ENCODE results near the gene TUFM. TPM values are rescaled to one million over a fixed set of nuclear protein-coding genes. Genes with fewer than 3 reads are reported as not detected.
"Not testable (repeated sequence)": the region's sequence is repeated elsewhere in the genome, so short reads cannot be mapped to it uniquely, and the experiment has no call there.

Gene TUFM
- total RNA-seq: 100 to 1,000 TPM; 105 to 125 TPM

GRCh38 chr16:28846080-28846932 lies at the start of gene TUFM:
Gene TUFM (minus strand): TSS chr16:28846348. CDS start chr16:28846269, 79 bp downstream.
- CTCF ChIA-PET: interaction anchor here (0.6 to 2.9 kb wide), 20 partner anchors 10 to 316 kb away, joined by 3 to 34 read pairs (median 4); partner anchors contain the start of genes ATXN2L and SH2B1
- peak; percentile 99 for DNase-seq
- H3K27ac Mint-ChIP-seq: peak within 1 kb of the TSS; percentile 93
- H3K36me3 Mint-ChIP-seq (ENCODE audit: low read depth): peaks cover 33% of the 10 kb centered on the region
- no peaks in the 10 kb centered on the region for H3K9me3 Mint-ChIP-seq
- POLR2A ChIA-PET: interaction anchor here (0.6 to 1.0 kb wide), 4 partner anchors 17 to 105 kb away, joined by 3 to 5 read pairs (median 4); partner anchors contain the start of genes ATXN2L and SH2B1
- H3K4me3 Mint-ChIP-seq: peak within 1 kb of the TSS; percentile 90
- H3K27me3 Mint-ChIP-seq: no peaks in the 10 kb centered on the region
- peaks cover 35% of the 10 kb centered on the region for H3K4me1 Mint-ChIP-seq

GRCh38 chr16:28895609-28896008 lies 49.5 kb upstream of the TUFM start:
- POLR2A ChIA-PET: no interaction called here
- no peaks in the 10 kb centered on the region for H3K9me3 Mint-ChIP-seq
- no peaks in the 10 kb centered on the region for H3K36me3 Mint-ChIP-seq (ENCODE audit: low read depth)
- H3K4me3 Mint-ChIP-seq: no peak overlapping the region
- peak overlapping the region; percentile 25 for H3K27ac Mint-ChIP-seq
- peaks cover 2% of the 10 kb centered on the region for H3K4me1 Mint-ChIP-seq
- CTCF ChIA-PET: interaction anchor here (0.9 to 1.4 kb wide), 2 partner anchors 10 to 76 kb away, joined by 4 to 6 read pairs; no protein-coding TSS in a partner anchor
- H3K27me3 Mint-ChIP-seq: no peaks in the 10 kb centered on the region
- no peak for DNase-seq

DNA sequence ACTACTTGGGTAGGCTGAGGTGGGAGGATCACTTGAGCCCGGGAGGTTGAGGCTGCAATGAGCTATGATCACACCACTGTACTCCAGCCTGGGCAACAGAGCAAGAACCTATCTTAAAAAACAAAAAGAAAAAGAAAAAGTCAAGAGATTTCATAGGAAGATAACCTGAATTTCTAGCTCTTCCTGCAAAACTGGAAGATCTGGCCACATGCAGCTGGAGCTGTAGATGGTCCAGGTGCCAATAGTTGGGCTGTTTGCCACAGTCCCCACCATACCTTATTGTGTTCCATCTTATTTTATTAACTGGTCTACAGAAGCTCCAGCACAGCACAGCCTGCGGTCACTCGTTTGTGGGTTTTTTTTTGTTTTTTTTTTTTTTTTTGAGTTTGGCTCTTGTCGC lies 47.1 kb upstream of the TUFM start:
- H3K36me3 Mint-ChIP-seq (ENCODE audit: low read depth): no peaks in the 10 kb centered on the region
- no peak for DNase-seq
- no peaks in the 10 kb centered on the region for H3K9me3 Mint-ChIP-seq
- no peaks in the 10 kb centered on the region for H3K4me1 Mint-ChIP-seq
- ChIA-PET POLR2A (interaction anchor here (0.6 kb wide), 1 partner anchor 399 kb away, joined by 3 read pairs; no protein-coding TSS in a partner anchor), CTCF (interaction anchor here (0.6 kb wide), 2 partner anchors 51 to 58 kb away, joined by 3 read pairs; partner anchors contain the start of gene NFATC2IP)
- H3K27me3 Mint-ChIP-seq: no peaks in the 10 kb centered on the region
- H3K27ac Mint-ChIP-seq: no peak overlapping the region
- H3K4me3 Mint-ChIP-seq: no peak overlapping the region

- H3K4me1 Mint-ChIP-seq: no peaks in the 10 kb centered on the region
- no peak overlapping the region for H3K4me3 Mint-ChIP-seq
- POLR2A ChIA-PET: no interaction called here
- CTCF ChIA-PET: no interaction called here
- H3K27ac Mint-ChIP-seq: no peak overlapping the region
- H3K9me3 Mint-ChIP-seq: no peaks in the 10 kb centered on the region
- H3K27me3 Mint-ChIP-seq: no peaks in the 10 kb centered on the region
- H3K36me3 Mint-ChIP-seq (ENCODE audit: low read depth): no peaks in the 10 kb centered on the region
- DNase-seq: no peak
Observed at GRCh38 chr16:28891964-28892890, 46.1 kb upstream of the TUFM start.

- H3K36me3 Mint-ChIP-seq (ENCODE audit: low read depth); H3K4me1 Mint-ChIP-seq; H3K4me3 Mint-ChIP-seq; POLR2A ChIA-PET; H3K27me3 Mint-ChIP-seq; DNase-seq; H3K27ac Mint-ChIP-seq; H3K9me3 Mint-ChIP-seq: not testable (repeated sequence)
- CTCF ChIA-PET: interaction anchor here (0.6 to 2.0 kb wide), 3 partner anchors 10 to 33 kb away, joined by 3 to 6 read pairs (median 6); no protein-coding TSS in a partner anchor
Observed at GRCh38 chr16:28890355-28890754, 44.2 kb upstream of the TUFM start.

- no peak for DNase-seq
- no peak overlapping the region for H3K4me3 Mint-ChIP-seq
- ChIA-PET POLR2A (no interaction called here), CTCF (interaction anchor here (0.6 to 2.2 kb wide), 6 partner anchors 9 to 459 kb away, joined by 3 to 7 read pairs (median 6); no protein-coding TSS in a partner anchor)
- no peaks in the 10 kb centered on the region for H3K4me1 Mint-ChIP-seq
- H3K27ac Mint-ChIP-seq: no peak overlapping the region
- H3K36me3 Mint-ChIP-seq (ENCODE audit: low read depth): no peaks in the 10 kb centered on the region
- no peaks in the 10 kb centered on the region for H3K27me3 Mint-ChIP-seq
- H3K9me3 Mint-ChIP-seq: no peaks in the 10 kb centered on the region
Observed at GRCh38 chr16:28886945-28887344, 40.8 kb upstream of the TUFM start.

DNA sequence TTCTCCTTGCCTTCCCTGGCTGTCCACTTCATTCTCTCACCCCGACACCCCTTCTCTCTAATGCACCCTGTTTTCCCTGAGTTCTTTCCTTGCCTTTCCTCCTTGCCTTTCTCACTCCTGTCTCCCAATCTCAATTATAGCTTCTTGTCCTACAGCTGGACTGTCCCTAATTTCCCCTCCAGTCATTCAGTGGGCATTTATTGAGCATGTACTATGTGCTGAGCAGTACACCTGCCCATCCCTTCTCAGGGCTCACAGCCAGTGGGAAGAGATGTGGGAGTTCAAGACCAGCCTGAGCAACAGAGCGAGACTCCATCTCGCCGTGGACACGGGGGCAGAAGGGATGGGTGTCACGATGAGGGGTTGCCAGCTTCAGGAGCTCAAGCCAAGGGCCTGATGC lies 37.9 kb upstream of the TUFM start:
- Mint-ChIP-seq H3K4me3 (no peak overlapping the region), H3K27me3 (peaks cover 1% of the 10 kb centered on the region), H3K4me1 (peaks cover 16% of the 10 kb centered on the region), H3K9me3 (no peaks in the 10 kb centered on the region), H3K36me3 (ENCODE audit: low read depth) (no peaks in the 10 kb centered on the region), H3K27ac (no peak overlapping the region)
- no peak for DNase-seq
- POLR2A ChIA-PET: no interaction called here
- CTCF ChIA-PET: no interaction called here

GRCh38 chr16:28883221-28883996 lies 37.3 kb upstream of the TUFM start:
- CTCF ChIA-PET: no interaction called here

DNA sequence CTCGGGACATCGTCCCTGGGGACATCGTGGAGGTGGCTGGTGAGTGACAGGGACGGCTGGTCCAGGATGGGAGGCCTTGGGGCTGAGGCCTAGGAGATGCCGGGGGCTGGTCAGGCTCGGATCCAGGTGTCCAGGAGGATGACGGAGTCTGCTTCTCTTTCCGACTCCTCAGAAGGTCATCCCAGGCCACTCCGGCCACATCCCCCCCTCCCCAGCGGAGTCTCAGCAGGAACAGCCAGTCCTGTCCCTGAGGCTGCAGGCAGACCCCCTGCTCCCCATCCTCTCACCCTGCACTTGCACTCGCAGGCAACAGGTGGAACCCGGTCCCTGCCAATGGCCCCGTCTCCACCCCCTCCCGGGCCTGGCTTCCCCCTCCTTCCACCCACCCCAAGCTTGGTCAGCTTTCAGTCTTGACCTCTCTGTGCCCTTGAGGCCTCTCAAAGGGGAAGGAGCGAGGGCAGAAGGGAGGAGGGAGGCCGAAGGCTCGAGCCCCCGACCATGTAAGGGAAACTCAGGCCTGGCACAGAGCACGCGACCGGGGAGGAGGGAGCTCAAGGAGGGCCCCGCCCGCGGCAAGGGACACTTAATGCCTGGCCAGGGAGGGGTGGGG lies 36.5 kb upstream of the TUFM start:
- H3K36me3 Mint-ChIP-seq (ENCODE audit: low read depth): no peaks in the 10 kb centered on the region
- POLR2A ChIA-PET: interaction anchor here (0.7 kb wide), 1 partner anchor 26 kb away, joined by 3 read pairs; no protein-coding TSS in a partner anchor
- no peak overlapping the region for H3K4me3 Mint-ChIP-seq
- H3K4me1 Mint-ChIP-seq: peaks cover 26% of the 10 kb centered on the region
- CTCF ChIA-PET: no interaction called here
- peaks cover 1% of the 10 kb centered on the region for H3K27me3 Mint-ChIP-seq
- H3K9me3 Mint-ChIP-seq: no peaks in the 10 kb centered on the region
- no peak for DNase-seq
- no peak overlapping the region for H3K27ac Mint-ChIP-seq

More at GRCh38 chr16:28883221-28883996, 37.3 kb upstream of the TUFM start:
- peaks cover 21% of the 10 kb centered on the region for H3K4me1 Mint-ChIP-seq
- DNase-seq: no peak
- POLR2A ChIA-PET: interaction anchor here (0.7 kb wide), 1 partner anchor 26 kb away, joined by 3 read pairs; no protein-coding TSS in a partner anchor
- H3K36me3 Mint-ChIP-seq (ENCODE audit: low read depth): no peaks in the 10 kb centered on the region
- no peak overlapping the region for H3K4me3 Mint-ChIP-seq
- H3K9me3 Mint-ChIP-seq: no peaks in the 10 kb centered on the region
- no peak overlapping the region for H3K27ac Mint-ChIP-seq
- peaks cover 1% of the 10 kb centered on the region for H3K27me3 Mint-ChIP-seq

DNA sequence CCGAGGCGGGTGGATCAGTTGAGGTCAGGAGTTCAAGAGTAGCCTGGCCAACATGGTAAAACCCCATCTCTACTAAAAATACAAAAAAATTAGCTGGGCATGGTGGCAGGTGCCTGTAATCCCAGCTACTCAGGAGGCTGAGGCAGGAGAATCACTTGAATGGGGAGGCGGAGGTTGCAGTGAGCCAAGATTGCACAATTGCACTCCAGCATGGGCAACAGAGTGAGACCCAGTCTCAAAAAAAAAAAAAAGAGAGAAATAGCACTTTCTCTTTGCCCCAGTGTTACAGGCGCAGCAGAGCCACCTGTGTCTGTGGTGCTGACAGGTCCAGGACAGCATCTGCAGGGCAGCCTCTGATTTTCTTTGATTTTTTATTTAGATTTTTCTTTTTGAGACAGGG lies 35.4 kb upstream of the TUFM start:
- peaks cover 29% of the 10 kb centered on the region for H3K4me1 Mint-ChIP-seq
- CTCF ChIA-PET: interaction anchor here (0.6 kb wide), 1 partner anchor 1584 kb away, joined by 4 read pairs; no protein-coding TSS in a partner anchor
- H3K9me3 Mint-ChIP-seq; POLR2A ChIA-PET; H3K27me3 Mint-ChIP-seq; DNase-seq; H3K36me3 Mint-ChIP-seq (ENCODE audit: low read depth): not testable (repeated sequence)
- H3K27ac Mint-ChIP-seq: peak overlapping the region; percentile 36
- H3K4me3 Mint-ChIP-seq: peak overlapping the region; percentile 91

GRCh38 chr16:28880955-28881354 lies 34.8 kb upstream of the TUFM start:
- ChIA-PET CTCF (interaction anchor here (0.6 to 1.2 kb wide), 3 partner anchors 45 to 1584 kb away, joined by 4 to 5 read pairs (median 4); partner anchors contain the start of gene RABEP2), POLR2A (no interaction called here)
- Mint-ChIP-seq H3K4me3 (peak overlapping the region; percentile 91), H3K36me3 (ENCODE audit: low read depth) (no peaks in the 10 kb centered on the region), H3K4me1 (peaks cover 29% of the 10 kb centered on the region), H3K9me3 (no peaks in the 10 kb centered on the region), H3K27ac (peak overlapping the region; percentile 65), H3K27me3 (peaks cover 1% of the 10 kb centered on the region)
- DNase-seq: no peak
